ENCODE results near the gene ANKRD18B.
"Not testable (repeated sequence)": the region's sequence is repeated elsewhere in the genome, so short reads cannot be mapped to it uniquely, and the experiment has no call there.

ANKRD18B gene

DNA sequence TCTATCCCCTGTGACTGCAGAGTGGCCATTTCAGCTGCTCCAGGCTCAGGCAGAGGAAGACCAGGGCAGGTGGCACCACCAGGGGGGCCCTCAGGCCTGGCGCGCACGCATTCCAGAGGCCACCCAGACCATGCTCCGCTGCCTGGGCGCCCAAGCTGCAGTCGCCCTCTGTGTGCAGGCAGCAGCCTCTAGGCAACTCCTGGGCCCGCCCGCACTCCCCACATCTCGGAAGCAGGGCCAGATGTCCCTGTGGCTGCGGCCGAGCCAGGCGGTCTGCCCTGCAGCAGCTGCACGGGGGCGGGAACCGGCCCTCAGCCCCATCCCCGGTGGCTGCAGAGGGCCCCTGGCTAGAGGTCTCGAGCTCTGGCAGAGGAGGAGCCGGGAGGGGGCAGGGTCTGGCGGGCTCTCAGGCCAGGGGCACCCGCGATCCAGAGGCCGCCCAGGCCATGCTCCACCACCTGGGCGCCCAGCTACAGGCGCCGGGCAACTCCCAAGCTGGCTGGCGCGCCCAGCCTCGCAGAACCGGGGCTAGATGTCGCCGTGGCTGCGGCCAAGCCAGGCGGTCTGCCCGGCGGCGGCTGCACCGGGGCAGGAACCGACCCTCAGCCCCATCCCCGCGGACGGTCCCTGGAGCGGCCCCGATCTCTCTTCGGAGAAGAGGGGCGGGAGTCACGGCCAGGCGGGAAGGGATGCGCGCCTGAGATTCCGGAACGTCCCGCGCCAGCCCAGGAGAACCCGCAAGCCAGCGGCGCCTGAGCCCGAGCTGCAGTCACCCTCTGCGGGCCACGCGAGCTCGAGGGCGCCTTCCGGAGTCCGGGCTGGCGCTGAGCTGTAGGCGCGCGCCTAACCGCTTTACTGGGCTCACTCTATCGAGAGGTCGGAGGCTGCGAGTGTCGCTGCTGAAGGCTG, at the start of gene ANKRD18B:
Gene ANKRD18B, plus strand, starts transcription at position 855 of the 909 bp plus-strand sequence. CDS start 239 bp downstream, outside the sequence.
- in situ Hi-C loops (cut with HindIII; ENCODE audit: low sequenced_read_pairs): not testable (repeated sequence)

DNA sequence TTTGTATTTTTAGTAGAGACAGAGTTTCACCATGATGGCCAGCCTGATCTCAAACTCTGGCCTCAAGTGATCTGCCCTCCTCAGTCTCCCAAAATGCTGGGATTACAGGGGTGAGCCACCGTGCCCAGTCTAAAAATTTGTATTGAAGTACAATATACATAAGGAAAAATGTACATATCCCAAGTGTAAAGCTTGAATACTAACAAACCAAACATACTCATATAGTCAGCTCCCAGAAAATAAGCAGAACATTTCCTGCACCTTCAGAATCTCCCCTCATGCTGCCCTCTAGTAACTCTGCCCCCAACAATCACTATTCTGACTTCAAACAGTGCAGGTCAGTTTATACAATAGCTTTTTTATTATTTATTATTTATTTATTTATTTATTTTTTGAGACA, 48.7 kb upstream of the ANKRD18B start:
- in situ Hi-C loops (cut with HindIII; ENCODE audit: low sequenced_read_pairs): no loop called here

DNA sequence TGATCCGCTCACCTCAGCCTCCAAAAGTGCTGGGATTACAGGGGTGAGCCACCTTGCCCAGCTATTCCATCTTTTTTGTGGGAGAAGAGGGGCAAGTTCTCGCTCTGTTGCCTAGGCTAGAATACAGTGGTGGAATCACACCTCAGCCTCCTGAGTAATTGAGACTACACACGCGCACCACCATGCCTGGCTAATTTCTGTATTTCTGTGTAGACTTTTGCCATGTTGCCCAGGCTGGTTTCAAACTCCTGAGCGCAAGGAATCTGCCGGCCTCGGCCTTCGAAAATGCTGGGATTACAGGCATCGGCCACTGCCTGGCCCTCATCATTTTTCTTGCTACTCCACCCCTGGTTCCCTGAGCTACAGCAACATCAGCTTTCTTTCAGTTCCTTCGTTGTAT, 47.5 kb upstream of the ANKRD18B start:
- in situ Hi-C loops (cut with HindIII; ENCODE audit: low sequenced_read_pairs): no loop called here

DNA sequence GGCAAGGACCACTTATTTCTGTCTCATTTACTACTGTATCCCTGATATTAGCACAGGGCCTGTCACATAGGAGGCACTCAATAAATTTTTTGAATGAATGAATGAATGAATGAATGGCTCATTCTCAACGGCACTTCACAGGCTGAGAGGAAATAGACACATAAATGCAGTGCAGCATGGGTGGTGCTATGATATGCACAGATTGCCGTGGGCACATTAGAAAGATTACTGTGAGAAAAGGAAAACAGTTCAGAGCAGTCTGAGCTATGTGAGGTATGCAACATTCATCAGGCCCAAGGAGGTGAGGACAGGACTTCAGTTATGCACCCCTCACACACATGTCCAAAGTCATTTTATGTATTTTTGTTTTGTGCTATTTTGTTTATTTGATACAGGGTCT, 43.9 kb upstream of the ANKRD18B start:
- in situ Hi-C loops (cut with HindIII; ENCODE audit: low sequenced_read_pairs): no loop called here

DNA sequence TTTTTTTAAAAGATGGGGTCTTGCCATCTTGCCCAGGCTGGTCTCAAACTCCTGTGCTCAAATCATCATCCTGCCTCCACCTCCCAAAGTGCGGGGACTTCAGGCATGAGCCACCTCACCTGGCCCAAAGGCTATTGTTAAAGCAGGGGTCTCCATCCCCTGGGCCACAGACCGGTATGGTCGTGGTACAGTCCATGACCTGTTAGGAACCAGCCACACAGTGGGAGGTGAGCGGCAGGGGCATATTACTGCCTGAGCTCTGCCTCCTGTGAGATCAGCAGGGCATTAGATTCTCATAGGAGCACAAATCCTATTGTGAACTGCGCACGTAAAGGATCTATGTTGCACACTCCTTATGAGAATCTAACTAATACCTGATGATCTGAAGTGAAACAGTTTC, 43.1 kb upstream of the ANKRD18B start:
- in situ Hi-C loops (cut with HindIII; ENCODE audit: low sequenced_read_pairs): no loop called here

DNA sequence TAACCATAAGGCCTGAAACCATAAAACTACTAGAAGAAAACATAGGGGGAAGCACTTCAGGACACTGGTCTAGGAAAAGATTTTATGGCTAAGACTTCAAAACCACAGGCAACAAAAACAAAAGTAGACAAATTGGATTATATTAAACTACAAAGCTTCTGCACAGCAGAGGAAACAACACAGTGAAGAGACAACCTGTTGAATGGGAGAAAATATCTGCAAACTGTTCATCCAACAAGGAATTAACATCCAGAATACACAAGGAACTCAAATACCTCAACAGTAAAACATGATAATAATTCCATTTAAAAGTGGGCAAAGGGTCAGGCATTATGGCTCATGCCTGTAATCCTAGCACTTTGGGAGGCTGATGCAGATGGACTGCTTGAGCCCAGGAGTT, 38.7 kb upstream of the ANKRD18B start:
- in situ Hi-C loops (cut with HindIII; ENCODE audit: low sequenced_read_pairs): not testable (repeated sequence)

DNA sequence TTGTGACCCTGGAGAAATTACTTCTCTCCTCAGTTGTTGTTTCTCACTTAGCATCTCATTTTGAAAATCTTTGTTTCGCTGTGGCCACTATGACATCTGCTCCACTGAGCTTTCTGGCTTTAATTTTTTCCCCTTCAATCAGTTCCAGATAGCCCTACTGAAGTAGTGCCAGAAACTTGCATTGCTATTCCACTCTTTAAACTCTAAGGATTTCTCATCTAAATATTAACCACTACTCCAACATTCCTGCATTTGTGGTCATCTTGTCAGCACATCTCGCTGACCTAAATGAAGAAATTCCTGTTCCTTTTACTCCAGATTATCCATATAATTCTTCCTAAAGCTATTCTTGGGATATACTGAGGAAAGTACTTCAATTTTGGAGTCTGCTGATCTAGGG, 35.0 kb upstream of the ANKRD18B start:
- in situ Hi-C loops (cut with HindIII; ENCODE audit: low sequenced_read_pairs): no loop called here

DNA sequence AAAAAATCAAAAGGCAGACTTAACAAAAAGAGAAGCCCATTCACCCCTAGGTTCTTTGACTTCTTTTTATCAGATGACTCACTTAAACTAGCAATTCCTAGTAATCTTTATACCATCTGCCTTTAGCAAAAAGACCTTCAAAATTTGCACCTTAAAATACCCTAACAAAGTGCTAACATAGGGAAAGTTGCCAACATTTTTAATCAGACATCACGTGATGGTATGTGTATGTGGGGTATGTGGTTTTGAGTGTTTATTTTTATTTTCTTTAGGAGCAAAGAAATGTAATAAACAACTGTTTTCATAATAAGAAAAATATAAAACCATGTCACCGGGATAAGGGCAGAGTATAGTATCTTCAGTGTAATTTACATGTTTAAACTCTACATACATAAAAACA, 30.2 kb upstream of the ANKRD18B start:
- in situ Hi-C loops (cut with HindIII; ENCODE audit: low sequenced_read_pairs): not testable (repeated sequence)

DNA sequence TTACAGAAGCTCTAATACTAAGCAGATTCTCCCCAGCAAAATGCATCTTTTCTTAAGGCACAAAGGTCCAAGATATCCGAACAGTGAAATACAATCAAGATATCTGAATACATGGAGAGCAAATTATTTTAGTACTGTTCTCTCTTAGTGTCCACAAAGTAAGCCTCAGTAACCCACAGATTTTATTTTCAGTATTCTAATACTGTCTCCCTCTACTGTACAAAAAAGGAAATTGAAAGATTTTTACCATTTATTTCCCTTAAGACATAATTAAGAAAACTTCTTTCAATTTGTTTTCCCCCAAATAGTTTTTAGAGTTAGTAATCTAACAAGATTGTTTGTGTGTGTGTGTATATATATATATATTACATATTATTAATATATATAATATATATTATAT, 25.7 kb upstream of the ANKRD18B start:
- in situ Hi-C loops (cut with HindIII; ENCODE audit: low sequenced_read_pairs): no loop called here

DNA sequence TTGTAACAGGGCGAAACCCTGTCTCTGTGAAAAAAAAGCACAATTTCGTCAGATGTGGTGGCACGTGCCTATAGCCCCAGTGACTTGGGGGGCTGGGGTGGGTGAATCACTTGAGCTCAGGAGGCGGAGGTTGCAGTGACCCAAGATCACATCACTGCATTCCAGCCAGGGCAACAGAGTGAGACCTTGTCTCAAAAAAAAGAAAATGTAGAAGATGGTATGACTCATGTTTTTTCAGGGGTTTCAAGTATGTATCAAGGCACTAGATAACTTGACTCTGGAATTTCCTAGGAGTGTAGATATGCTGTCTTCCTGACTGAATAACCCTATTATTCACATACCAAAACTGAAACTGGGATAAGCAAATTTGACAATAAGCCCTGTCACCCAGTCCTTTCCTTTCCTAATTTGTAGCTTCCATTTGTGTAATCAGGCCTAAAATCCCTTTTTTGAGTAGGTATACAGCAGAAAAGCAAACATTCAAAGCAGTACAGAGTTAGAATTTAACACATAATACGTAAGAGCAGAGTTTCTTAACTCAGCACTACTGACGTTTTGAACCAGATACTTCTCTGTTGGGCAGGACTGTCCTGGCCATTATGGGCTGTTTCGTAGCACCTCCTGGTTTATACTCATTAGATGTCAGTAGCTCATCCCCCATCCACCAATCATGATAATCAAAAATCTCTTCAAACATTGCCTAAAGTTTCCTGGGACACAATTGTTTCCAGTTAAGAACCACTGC, 17.3 kb upstream of the ANKRD18B start:
- in situ Hi-C loops (cut with HindIII; ENCODE audit: low sequenced_read_pairs): no loop called here

DNA sequence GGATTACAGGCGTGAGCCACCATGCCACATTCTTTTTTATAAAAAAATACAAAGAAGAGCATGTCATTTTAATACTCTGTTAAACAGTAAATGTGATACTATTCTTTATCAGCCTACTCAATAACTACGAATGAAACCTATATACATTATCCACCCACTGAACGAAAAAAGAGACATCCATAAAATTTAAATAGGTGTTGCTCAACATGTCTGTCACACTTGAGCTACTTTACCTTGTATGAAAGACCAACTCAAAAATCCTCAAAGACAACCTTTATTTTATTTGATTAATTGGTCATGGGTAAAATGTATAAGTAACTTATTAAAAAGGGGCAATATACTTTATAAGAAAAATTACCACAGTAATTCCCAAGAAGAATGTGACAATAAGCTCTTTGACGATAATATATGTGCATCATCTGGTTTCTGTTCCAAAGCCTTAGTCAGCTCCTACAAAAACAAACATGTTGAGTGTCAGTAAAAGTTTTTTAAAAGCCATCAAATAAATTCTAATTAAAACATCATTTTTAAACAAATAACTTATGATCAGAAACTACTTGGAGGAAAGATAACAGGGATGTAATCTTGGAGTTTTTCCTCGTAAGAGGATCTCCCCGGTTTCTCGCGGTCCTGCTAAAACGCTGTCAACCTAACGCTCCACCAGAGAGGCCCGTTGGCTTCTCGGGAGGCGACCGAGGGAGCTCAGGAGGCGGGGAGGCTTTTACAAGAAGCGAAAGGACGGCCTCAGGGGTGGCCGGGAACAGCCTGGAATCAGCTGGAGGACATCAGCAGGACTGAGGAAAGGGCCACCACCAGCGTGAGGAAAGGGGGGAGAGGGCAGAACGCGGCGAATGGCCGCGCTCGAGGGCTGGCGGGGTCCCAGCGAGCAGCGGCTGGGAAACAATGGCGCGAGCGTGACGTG, 13.5 kb upstream of the ANKRD18B start:
- in situ Hi-C loops (cut with HindIII; ENCODE audit: low sequenced_read_pairs): no loop called here

DNA sequence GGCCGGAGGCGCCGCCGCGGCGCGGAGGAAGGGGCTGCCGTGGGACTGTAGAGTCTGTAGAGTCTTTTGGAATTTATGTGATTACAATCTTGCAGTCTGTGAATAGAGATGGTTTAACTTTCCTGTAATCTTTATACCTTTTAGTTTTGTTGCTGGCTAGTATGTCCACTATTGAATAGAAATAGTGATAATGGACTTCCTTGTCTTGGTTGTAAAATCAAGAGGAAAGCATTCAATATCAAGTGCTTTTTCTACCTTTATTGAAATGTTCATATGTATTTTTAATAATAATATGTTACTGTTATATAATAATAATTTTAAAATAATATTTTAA, 12.9 kb upstream of the ANKRD18B start:
- in situ Hi-C loops (cut with HindIII; ENCODE audit: low sequenced_read_pairs): not testable (repeated sequence)

DNA sequence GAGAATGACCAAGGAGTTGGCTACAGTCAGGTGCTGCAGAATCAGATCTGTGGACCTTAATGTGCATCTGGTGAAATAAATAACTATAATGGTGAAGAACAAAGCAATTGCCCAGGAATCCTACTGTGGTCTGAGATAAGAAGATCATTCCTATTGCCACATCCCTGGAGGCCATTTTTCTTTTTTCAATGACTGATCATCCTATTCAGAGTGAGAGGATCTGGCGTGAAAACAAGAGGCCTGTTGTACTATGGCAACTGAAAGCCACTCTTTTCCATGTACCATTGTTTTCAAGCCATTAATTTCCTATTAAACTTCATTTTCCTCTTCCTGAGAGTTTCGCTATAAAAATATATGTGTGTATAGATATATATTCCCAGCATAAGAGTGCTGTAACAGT, 11.5 kb upstream of the ANKRD18B start:
- in situ Hi-C loops (cut with HindIII; ENCODE audit: low sequenced_read_pairs): not testable (repeated sequence)

DNA sequence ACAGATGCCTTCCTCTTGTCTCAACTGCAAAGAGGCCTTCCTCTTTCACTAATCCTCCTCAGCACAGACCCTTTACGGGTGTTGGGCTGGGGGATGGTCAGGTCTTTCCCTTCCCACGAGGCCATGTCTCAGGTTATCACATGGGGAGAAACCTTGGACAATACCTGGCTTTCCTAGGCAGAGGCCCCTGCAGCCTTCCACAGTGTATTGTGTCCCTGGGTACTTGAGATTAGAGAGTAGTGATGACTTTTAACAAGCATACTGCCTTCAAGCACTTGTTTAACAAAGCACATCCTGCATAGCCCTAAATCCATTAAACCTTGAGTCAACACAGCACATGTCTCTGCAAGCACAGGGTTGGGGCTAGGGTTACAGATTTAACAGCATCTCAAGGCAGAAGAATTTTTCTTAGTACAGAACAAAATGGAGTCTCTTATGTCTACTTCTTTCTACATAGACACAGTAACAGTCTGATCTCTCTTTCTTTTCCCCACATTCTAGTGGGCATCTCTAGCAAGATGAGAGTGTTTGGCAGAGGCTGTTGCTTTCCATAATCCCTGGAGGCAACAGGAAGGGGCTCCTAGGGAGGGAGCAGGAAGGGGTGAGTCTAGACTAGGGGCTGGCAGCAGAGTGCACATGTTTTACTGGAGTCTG, 8.6 kb upstream of the ANKRD18B start:
- in situ Hi-C loops (cut with HindIII; ENCODE audit: low sequenced_read_pairs): not testable (repeated sequence)

DNA sequence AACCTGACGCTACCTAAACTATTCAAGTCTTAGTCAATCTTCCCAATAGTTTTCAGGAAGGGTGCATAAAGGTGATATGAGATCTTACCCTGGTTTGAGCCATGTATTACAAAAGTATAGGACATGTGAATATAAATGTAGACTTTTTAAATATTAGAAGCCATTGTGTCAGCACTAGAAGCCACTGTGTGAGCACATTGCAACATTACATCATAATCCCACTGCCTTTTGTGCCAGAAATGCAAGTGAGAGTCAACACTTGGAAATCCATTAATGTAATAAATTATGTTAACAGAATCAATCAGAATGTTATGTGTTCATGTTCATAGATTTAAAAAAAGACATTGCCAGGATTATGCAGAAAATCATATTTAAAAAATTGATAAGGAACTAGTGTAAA, 7.7 kb upstream of the ANKRD18B start:
- in situ Hi-C loops (cut with HindIII; ENCODE audit: low sequenced_read_pairs): not testable (repeated sequence)

DNA sequence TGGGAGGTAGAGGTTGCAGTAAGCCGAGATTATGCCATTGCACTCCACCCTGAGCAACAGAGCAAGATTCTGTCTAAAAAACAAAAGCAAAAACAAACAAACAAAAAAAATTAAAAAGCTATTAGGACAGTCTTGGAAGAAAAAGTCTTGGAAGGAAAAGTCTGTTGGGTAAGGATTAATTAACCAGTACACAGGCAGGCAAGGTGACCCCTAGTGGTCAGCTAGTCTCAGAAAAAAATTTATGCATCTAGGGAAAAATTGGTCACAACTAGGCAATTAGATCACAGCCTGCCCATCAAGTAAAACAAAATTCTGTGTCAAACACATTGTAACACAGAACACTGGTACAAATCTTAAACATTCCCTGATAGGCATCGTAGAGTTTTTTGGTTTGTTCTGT, 6.7 kb upstream of the ANKRD18B start:
- in situ Hi-C loops (cut with HindIII; ENCODE audit: low sequenced_read_pairs): no loop called here

DNA sequence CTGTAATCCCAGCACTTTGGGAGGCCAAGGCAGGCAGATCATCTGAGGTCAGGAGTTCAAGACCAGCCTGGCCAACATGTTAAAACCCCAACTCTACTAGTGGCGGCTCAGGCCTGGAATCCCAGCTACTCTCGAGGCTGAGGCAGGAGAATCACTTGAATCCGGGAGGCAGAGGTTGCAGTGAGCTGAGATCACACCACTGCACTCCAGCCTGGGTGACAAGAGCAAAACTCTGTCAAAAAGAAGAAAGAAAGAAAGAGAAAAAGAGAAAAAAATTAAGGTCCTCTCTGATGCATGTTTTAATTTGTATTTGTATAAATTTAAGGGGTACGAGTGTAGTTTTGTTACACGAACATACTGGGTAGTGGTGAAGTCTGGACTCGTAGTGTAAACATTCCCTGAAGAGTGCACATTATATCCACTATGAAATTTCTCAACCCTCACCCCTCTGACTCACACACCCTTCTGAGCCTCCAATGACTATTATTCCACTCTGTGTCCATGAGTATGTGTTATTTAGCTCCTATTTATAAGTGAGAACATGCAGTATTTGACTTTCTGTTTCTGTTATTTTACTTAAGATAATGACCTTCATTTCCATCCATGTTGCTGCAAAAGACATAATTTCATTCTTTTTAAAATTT, 6.0 kb upstream of the ANKRD18B start:
- in situ Hi-C loops (cut with HindIII; ENCODE audit: low sequenced_read_pairs): not testable (repeated sequence)

DNA sequence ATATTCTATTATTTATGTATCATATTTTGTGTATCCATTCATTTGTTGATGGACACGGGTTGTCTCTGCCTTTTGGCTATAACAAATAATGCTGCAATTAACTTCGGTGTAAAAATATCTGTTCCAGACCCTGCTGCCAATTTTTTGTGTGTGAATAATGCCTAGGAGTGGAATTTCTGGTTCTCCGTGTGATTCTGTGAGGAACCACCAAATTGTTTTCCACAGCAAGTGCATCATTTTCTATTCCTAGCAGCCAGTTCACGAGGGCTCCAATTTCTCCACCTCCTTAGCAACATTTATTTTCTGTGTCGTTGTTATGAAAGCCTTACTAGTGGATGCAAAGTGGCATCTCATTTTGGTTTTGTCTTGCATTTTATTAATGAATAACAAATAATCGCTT, 2.2 kb upstream of the ANKRD18B start:
- in situ Hi-C loops (cut with HindIII; ENCODE audit: low sequenced_read_pairs): not testable (repeated sequence)

DNA sequence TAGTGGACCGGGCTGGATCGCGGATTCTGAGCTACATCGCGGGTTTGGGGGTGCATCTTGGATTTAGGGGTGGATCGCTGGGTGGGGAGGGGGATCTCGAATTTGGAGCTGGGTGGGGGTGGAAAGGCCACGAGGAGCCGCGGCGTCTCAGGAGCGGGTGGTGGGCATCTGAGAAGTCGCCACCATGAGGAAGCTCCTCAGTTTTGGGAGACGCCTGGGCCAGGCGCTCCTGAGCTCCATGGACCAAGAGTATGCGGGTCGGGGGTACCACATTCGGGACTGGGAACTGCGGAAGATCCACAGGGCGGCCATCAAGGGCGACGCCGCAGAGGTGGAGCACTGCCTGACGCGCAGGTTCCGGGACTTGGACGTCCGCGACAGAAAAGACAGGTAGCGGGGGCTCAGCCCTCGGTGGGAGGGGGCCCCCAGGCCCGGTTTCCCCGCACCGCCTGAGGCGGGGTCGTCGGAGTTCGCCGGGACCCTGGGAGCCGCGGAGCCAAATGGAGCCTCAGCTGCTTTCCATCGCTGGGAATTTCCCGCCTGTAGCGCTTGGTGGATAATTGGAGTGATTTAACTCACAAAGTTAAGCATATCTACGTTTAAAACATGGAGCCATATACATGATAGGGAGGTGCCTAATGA, 376 bp downstream of the ANKRD18B start:
- in situ Hi-C loops (cut with HindIII; ENCODE audit: low sequenced_read_pairs): no loop called here

DNA sequence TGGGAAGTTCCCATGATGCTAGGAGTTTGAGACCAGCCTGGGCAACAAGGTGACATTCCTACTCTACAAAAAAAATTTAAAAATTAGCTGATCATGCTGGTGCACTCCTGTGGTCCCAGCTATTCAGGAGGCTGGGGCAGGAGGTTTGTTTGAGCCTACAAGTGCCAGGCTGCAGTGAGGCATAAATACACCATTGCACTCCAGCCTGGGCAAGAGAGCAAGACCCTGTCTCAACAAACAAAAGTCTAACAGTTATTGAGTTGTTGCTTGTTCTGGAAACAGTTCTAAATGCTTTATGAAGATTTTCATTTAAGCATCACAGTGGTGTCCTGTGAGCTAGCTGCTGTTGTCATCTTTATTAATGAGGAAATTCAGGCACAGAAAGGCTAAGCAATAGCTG, 4.0 kb downstream of the ANKRD18B start:
- in situ Hi-C loops (cut with HindIII; ENCODE audit: low sequenced_read_pairs): not testable (repeated sequence)

All from endothelial cell of hepatic sinusoid (primary cell).